Stimulated activated CD4-positive, alpha-beta T cell treated with anti-CD3 and anti-CD28 coated beads, Interleukin-15, amount 100 ng/mL, for 1 hour (primary cell): ENCODE data around the gene NEK6.

ENCODE experiments used
- DNase-seq, 2 donors: peaks; one replicate each; pipeline ENCODE4 v3.0.0-alpha.2; 2020; ENCODE audit warnings: low read depth in 1 of 2, low spot score in 1 of 2

NEK6 gene

GRCh38 chr9:124350494-124351263 lies 92.9 kb downstream of the NEK6 start:
- DNase-seq, result no peak

DNA sequence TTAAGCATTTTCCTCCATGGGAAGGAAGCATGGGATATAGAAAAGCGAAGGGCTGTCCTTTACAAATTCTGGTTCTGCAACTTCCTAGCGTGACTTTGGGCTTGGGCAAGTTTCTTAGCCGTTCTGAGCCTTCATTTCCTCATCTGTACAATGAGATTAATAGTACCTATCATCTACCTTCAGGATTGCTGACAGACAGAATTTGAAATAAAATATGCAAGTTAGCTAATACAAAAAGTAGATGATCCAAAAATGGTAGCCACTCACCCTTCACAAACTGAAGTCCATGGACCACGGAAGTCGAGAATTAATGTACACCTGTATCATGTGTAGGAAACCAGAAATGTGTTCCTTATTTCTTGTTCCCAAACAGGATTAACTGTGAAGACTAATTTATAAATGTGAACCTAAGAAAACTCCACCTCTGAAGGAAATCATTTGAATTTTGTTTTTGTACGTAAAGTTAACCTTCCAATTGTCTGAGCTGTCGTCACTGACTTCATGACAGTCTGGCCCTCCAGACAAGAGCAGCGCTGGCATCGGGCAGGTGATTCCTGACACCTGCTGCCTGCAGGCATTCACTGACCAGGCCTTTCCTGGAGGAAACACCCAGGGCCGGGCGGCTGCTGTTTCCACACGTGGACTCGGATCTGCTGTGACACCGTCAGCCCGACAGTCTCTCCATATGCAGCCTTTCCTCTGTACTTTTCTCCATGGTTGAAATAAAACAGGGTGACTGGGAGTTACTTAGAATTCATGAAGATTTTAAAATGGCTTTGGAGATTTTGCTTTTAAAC lies 94.1 kb downstream of the NEK6 start:
- DNase-seq, result no peak

- no peak for DNase-seq
Observed at GRCh38 chr9:124352616-124353015, 94.9 kb downstream of the NEK6 start.

DNA sequence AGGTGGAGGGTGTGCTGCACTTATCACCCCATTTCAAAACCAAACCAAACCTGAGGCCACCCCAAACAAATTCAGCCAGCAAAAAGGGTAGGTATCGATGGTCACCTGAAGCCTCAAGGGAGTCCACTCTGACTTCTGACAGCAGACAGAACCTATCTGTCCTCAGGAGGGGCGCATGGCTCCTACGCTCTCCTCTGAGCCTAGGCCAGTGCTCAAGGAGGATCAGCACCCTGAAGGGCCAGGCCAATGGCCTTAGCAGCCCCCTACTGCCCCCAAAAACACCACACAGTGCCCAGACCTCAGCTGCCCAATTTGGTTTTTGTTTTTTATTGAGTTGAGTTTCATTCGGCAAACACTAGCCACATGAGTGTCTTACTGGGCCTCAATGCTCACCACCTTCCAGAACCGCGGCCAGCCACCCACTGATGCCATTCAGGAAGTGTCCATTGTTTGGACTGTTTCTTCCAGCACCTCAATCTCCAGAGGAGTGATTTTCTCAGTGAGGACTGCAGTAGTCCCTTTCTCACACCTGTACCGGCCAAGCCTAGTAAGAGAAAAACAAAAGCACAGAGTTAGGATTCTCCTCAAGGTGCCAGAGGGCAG lies 95.5 kb downstream of the NEK6 start:
- no peak for DNase-seq

DNA sequence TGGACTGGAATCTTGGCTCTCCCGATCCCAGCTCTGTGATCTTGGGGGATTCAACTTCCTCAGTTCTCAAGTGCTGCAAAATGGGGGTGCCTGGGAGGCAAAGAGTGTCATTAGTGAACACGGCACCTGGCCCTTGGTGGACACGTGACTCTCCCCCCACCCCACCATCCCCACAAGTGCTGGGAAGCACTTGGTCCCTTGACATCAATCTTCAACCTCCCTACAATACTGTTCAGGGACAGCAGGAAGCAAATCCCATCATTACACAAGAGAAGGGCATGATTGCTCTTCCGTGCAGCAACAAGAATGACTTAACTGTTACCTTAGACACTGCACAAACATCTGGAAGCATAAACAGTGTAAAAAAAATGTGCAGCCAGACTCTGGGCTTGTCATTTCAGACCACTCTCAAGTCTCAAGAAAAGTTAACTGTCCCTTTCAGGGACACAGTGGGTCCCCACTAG lies 96.1 kb downstream of the NEK6 start:
- no peak for DNase-seq

- DNase-seq, result no peak
Observed at GRCh38 chr9:124354346-124355038, 96.7 kb downstream of the NEK6 start.

- DNase-seq, result no peak
Observed at GRCh38 chr9:124355039-124355940, 97.5 kb downstream of the NEK6 start.

GRCh38 chr9:124355941-124356744 lies 98.4 kb downstream of the NEK6 start:
- DNase-seq, result no peak

DNA sequence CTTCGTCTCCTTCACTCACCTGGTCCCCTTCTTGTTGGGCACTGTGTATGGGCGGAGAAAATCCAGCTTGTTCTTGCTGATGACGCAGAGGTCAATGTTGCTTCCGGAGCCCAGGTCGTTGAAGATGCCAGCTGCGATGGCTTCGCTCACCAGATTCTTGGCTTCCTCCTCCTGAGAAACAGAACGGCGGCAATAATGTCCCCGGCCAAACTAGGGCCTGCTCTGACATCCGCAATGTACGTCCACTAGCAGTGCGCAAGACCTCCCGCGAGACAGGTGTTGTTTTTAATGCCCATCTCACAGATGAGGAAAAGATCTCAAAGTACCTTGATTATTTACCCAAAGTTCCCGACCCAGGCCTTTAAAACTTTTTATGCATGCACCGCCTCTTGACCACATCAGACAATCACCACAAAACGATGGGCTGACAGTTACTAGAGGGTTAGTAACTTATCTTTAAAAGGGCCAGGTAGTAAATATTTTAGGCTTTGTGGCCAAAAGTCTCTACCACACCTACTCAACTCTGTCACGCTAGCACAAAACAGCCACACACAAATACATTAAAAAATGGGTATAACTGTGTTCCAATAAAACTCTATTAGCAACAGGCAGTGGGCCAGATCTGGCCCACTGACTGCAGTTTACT lies 99.1 kb downstream of the NEK6 start:
- DNase-seq, result no peak

GRCh38 chr9:124357721-124358361 lies 100.1 kb downstream of the NEK6 start:
- no peak for DNase-seq

GRCh38 chr9:124358631-124359030 lies 100.9 kb downstream of the NEK6 start:
- DNase-seq, result no peak

DNA sequence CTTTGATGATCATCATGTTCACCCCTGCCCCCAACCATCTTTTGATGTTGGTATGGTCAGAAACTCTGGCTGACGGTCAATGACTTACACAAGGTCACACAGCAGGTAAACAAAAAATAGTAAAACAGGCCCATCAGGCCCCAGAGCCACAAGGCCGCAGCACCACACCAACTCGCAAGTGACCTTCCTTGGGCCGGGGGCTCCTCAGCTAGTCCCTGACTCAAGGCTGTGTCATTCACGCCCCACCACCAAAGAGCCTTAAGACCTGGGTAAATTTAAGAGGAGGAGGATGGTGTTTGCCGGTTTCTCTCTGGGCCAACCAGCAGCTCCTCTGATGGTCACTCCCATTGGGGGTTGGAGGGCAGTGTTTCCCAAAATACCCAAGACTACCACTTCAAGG lies 101.7 kb downstream of the NEK6 start:
- no peak for DNase-seq

GRCh38 chr9:124359855-124360678 lies 102.3 kb downstream of the NEK6 start:
- DNase-seq, result no peak

- DNase-seq, result no peak
Observed at GRCh38 chr9:124361128-124361527, 103.4 kb downstream of the NEK6 start.

- no peak for DNase-seq
Observed at GRCh38 chr9:124363326-124364096, 105.8 kb downstream of the NEK6 start.

- DNase-seq, result no peak
Observed at GRCh38 chr9:124364141-124364540, 106.4 kb downstream of the NEK6 start.

DNA sequence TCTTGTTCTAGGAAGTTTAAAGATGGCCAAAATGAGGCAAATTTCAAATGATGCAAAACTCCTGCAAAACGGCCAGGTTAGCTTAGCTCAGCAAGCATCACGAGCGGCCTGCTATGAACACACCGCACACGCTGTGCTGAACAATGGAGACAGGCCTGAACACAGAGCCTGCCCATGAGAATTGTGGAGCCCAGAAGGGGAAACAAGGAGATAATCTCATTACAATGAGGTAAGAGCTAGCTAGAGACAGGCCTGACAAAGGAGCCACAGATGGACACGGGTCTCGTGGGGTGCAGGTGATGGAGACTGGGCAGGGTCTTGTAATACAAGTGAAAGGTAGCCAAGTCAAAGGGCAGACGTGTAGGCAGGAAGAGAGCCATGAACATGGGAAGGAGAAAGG lies 107.3 kb downstream of the NEK6 start:
- DNase-seq, result no peak
